ENCODE measurements around the gene CPXM2. TPM values are rescaled to one million over a fixed set of nuclear protein-coding genes. Genes with fewer than 3 reads are reported as not detected.
"Not testable (repeated sequence)": the region's sequence is repeated elsewhere in the genome, so short reads cannot be mapped to it uniquely, and the experiment has no call there.

The CPXM2 gene
- total RNA-seq, 1 experiment from 2014 or later, result 0.12 TPM

DNA sequence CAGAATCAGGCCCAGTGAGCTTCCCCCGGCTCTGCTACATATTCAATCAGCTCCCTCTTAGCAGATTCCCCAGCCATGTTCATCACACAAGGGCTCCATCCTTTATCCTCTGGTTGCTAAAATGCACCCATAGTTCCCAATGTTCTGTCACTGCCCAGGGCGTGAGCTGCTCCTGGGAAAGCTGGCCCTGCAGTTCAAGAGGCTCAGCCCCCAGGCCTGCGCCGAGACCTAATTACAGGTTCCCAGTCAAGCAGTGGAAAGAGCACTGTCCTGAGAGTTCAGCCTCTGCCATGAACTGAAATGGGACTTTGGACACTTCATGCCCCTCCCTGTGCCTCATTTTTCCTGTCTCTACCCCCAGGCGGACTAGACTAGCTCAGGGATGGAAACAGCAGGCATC is 149.9 kb downstream of the CPXM2 start (continued):
- no peak for TF ChIP-seq POLR2AphosphoS5 (IDR thresholded peaks at IDR 0.05; ENCODE audit: low read depth, low read length)
- TF ChIP-seq EZH2phosphoT487 (IDR thresholded peaks at IDR 0.05; ENCODE audit: borderline replicate concordance), result no peak
- TF ChIP-seq CBX3 (IDR thresholded peaks at IDR 0.05; ENCODE audit: low read depth), result no peak

DNA sequence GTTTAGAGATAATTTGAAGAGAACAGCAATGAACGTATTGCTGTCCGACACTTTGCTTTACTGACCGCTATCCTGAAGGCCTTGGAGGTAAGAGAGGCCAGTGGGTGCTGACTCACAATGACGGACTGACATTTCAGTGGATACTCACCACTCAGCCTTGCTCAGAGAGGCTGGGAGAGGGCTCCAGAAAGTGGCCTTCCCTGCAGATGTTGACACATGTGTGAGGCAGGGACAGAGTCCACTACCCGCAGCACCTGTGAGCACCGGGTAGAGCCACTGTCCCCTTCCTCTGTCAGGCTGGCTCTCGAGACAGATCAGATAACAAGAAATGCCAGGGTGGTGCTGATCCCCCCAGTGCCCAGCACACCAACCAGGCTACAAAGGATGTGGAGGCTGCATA is 150.5 kb downstream of the CPXM2 start:
- no TSS peak for BruUV-seq (replicated peaks)
- Histone ChIP-seq H3K9ac (ENCODE audit: low read length) (no peak overlapping the region), H4K20me1 (ENCODE audit: insufficient read depth) (no peaks in the 10 kb centered on the region), H2AFZ (ENCODE audit: low read depth, low read length, poor library complexity, severe bottlenecking) (no peak overlapping the region), H3K9me2 (ENCODE audit: insufficient read depth) (no peaks in the 10 kb centered on the region), H3K4me2 (ENCODE audit: low read length) (no peak overlapping the region), H3K4me3 (replicated peaks in 1 of 2; ENCODE audit: low read depth in 1 of 2, low read length in 2 of 2) (no peak overlapping the region), H3K9me3 (ENCODE audit: control insufficient read depth in 1 of 2, insufficient read depth in 1 of 2, low read depth in 1 of 2, low read length in 2 of 2) (no peaks in the 10 kb centered on the region), H3K27me3 (ENCODE audit: insufficient read depth, low read length) (peaks cover 50% of the 10 kb centered on the region), H3K27ac (ENCODE audit: low read depth, low read length) (no peak overlapping the region), H3K36me3 (ENCODE audit: control insufficient read depth in 1 of 2, insufficient read depth in 2 of 2, low read length in 2 of 2) (no peaks in the 10 kb centered on the region), H3K79me2 (ENCODE audit: insufficient read depth, low read length) (no peaks in the 10 kb centered on the region), H3K4me1 (ENCODE audit: control insufficient read depth in 1 of 2, insufficient read depth in 2 of 2, low read length in 2 of 2) (no peaks in the 10 kb centered on the region)
- intact Hi-C loops (cut with micrococcal nuclease), result no loop called here
- DNase-seq (ENCODE audit: low read depth, low spot score) (no peak), ATAC-seq (no peak)
- RAD21 ChIA-PET (ENCODE audit: low non-redundant PET in 1 of 2, low total read pairs in 2 of 2, uncharacterized antibody in 2 of 2, unreplicated experiment in 2 of 2), result no interaction called here
- POLR2A ChIA-PET, result no interaction called here
- TF ChIP-seq EGR1 (IDR thresholded peaks at IDR 0.05; ENCODE audit: low read depth), result no peak
- no peak for TF ChIP-seq POLR2AphosphoS5 (IDR thresholded peaks at IDR 0.05; ENCODE audit: low read depth, low read length)
- TF ChIP-seq, protein P1, sequence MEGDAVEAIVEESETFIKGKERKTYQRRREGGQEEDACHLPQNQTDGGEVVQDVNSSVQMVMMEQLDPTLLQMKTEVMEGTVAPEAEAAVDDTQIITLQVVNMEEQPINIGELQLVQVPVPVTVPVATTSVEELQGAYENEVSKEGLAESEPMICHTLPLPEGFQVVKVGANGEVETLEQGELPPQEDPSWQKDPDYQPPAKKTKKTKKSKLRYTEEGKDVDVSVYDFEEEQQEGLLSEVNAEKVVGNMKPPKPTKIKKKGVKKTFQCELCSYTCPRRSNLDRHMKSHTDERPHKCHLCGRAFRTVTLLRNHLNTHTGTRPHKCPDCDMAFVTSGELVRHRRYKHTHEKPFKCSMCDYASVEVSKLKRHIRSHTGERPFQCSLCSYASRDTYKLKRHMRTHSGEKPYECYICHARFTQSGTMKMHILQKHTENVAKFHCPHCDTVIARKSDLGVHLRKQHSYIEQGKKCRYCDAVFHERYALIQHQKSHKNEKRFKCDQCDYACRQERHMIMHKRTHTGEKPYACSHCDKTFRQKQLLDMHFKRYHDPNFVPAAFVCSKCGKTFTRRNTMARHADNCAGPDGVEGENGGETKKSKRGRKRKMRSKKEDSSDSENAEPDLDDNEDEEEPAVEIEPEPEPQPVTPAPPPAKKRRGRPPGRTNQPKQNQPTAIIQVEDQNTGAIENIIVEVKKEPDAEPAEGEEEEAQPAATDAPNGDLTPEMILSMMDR (IDR thresholded peaks at IDR 0.05 in 2 of 3, conservative IDR thresholded peaks at IDR 0.05 in 1 of 3; ENCODE audit: borderline replicate concordance in 1 of 3, insufficient read depth in 1 of 3, low read depth in 2 of 3, low read length in 2 of 3), result no peak
- TF ChIP-seq FOSL1 (IDR thresholded peaks at IDR 0.05; ENCODE audit: low read depth), result no peak
- TF ChIP-seq RAD21 (IDR thresholded peaks at IDR 0.05; ENCODE audit: low read depth), result no peak
- TF ChIP-seq ZFX (IDR thresholded peaks at IDR 0.05), result no peak
- no peak for TF ChIP-seq YY1 (IDR thresholded peaks at IDR 0.05; ENCODE audit: extremely low read depth, insufficient replicate concordance, low read depth, low read length)
- TF ChIP-seq JUND (IDR thresholded peaks at IDR 0.05), result no peak
- TF ChIP-seq ELF1 (IDR thresholded peaks at IDR 0.05; ENCODE audit: borderline replicate concordance, low read depth), result no peak
- TF ChIP-seq EZH2phosphoT487 (IDR thresholded peaks at IDR 0.05; ENCODE audit: borderline replicate concordance), result no peak
- TF ChIP-seq SP1 (IDR thresholded peaks at IDR 0.05; ENCODE audit: low read depth), result no peak
- TF ChIP-seq CBX3 (IDR thresholded peaks at IDR 0.05; ENCODE audit: low read depth), result no peak
- TF ChIP-seq EZH2 (IDR thresholded peaks at IDR 0.05), result no peak
- no peak for TF ChIP-seq POLR2A (IDR thresholded peaks at IDR 0.05; ENCODE audit: borderline replicate concordance, extremely low read depth, insufficient read depth, insufficient read length)
- TF ChIP-seq ZNF274 (IDR thresholded peaks at IDR 0.05; ENCODE audit: low read depth, low read length), result no peak
- CTCF ChIA-PET, result no interaction called here

DNA sequence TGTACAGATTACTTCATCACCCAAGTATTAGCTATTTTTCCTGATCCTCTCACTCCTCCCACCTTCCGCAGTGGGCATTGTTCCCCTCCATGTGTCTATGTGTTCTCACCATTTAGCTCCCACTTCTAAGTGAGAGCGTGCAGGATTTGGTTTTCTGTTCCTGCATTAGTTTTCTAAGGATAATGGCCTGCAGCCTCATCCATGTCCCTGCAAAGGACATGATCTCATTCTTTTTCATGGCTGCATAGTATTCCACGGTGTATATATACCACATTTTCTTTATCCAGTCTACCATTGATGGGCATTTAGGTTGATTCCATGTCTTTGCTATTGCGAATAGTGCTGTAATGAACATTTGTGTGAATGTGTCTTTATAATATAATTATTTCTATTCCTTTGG is 154.7 kb downstream of the CPXM2 start:
- RAD21 ChIA-PET (ENCODE audit: low non-redundant PET in 1 of 2, low total read pairs in 2 of 2, uncharacterized antibody in 2 of 2, unreplicated experiment in 2 of 2); H4K20me1 ChIP-seq (ENCODE audit: insufficient read depth); H3K4me3 ChIP-seq (replicated peaks in 1 of 2; ENCODE audit: low read depth in 1 of 2, low read length in 2 of 2); ATAC-seq; CTCF ChIA-PET; H3K9ac ChIP-seq (ENCODE audit: low read length); H3K9me3 ChIP-seq (ENCODE audit: control insufficient read depth in 1 of 2, insufficient read depth in 1 of 2, low read depth in 1 of 2, low read length in 2 of 2); POLR2A ChIA-PET; H3K9me2 ChIP-seq (ENCODE audit: insufficient read depth); H2AFZ ChIP-seq (ENCODE audit: low read depth, low read length, poor library complexity, severe bottlenecking); H3K79me2 ChIP-seq (ENCODE audit: insufficient read depth, low read length); H3K4me2 ChIP-seq (ENCODE audit: low read length); BruUV-seq (replicated peaks); H3K4me1 ChIP-seq (ENCODE audit: control insufficient read depth in 1 of 2, insufficient read depth in 2 of 2, low read length in 2 of 2); intact Hi-C loops (cut with micrococcal nuclease); H3K27ac ChIP-seq (ENCODE audit: low read depth, low read length); H3K36me3 ChIP-seq (ENCODE audit: control insufficient read depth in 1 of 2, insufficient read depth in 2 of 2, low read length in 2 of 2); DNase-seq (ENCODE audit: low read depth, low spot score): not testable (repeated sequence)
- peaks cover 23% of the 10 kb centered on the region; the same call in 1 of the 2 replicates for H3K27me3 ChIP-seq (ENCODE audit: insufficient read depth, low read length)

All from HCT116 (cell line).